Ishikawa (cell line): ENCODE measurements around the gene KLK12.

Experiments
- CEBPB ChIP-seq: IDR thresholded peaks from 2 replicates; pipeline ENCODE4 v1.6.1; 2012
- CREB1 ChIP-seq: IDR thresholded peaks from 2 replicates; pipeline ENCODE4 v1.6.1; 2012; ENCODE audit warnings: low read depth
- FOXM1 ChIP-seq: IDR thresholded peaks from 2 replicates; pipeline ENCODE4 v1.6.1; 2012; ENCODE audit warnings: low read depth, borderline replicate concordance
- RAD21 ChIP-seq: IDR thresholded peaks from 2 replicates; pipeline ENCODE4 v1.6.1; 2012; ENCODE audit warnings: low read depth
- REST ChIP-seq: IDR thresholded peaks from 2 replicates; pipeline ENCODE4 v1.6.1; 2012; ENCODE audit warnings: low read depth, mild to moderate bottlenecking
- TAF1 ChIP-seq: IDR thresholded peaks from 2 replicates; pipeline ENCODE4 v1.6.1; 2012; ENCODE audit warnings: low read depth, mild to moderate bottlenecking
- TCF12 ChIP-seq: IDR thresholded peaks from 2 replicates; pipeline ENCODE4 v1.6.1; 2012; ENCODE audit warnings: low read depth
- USF1 ChIP-seq: IDR thresholded peaks from 2 replicates; pipeline ENCODE4 v1.6.1; 2012
- YY1 ChIP-seq: IDR thresholded peaks from 2 replicates; pipeline ENCODE4 v1.6.1; 2012; ENCODE audit warnings: low read depth
- ZBTB7A ChIP-seq: IDR thresholded peaks from 2 replicates; pipeline ENCODE4 v1.6.1; 2012; ENCODE audit warnings: low read depth

GRCh38 chr19:51079481-51080110 is 44.8 kb upstream of the KLK12 start:
- no peak for TF ChIP-seq CREB1
- no peak for TF ChIP-seq USF1
- no peak for TF ChIP-seq TCF12
- TF ChIP-seq FOXM1, result no peak
- no peak for TF ChIP-seq RAD21
- no peak for TF ChIP-seq CEBPB
- TF ChIP-seq REST, result no peak
- TF ChIP-seq TAF1, result no peak
- no peak for TF ChIP-seq ZBTB7A
- TF ChIP-seq YY1, result no peak
